Muscle layer of colon (tissue), 2 donors: ENCODE measurements around the gene ZMYND11.

Source experiments
- H3K27ac ChIP-seq: one replicate; pipeline ENCODE4 v1.7.0; 2013; ENCODE audit warnings: low read depth, mild to moderate bottlenecking, low read length, moderate library complexity
- H3K27me3 ChIP-seq, 2 donors: one replicate each; pipeline ENCODE4 v1.7.0; 2013; ENCODE audit warnings: low read length in 2 of 2, mild to moderate bottlenecking in 2 of 2; ENCODE audit not compliant: insufficient read depth in 2 of 2, control insufficient read depth in 1 of 2
- H3K36me3 ChIP-seq: one replicate; pipeline ENCODE4 v1.7.0; 2013; ENCODE audit warnings: mild to moderate bottlenecking, low read length; ENCODE audit not compliant: insufficient read depth
- H3K4me1 ChIP-seq: one replicate; pipeline ENCODE4 v1.7.0; 2013; ENCODE audit warnings: mild to moderate bottlenecking, low read length; ENCODE audit not compliant: insufficient read depth
- H3K4me3 ChIP-seq, 2 donors: one replicate each; pipeline ENCODE4 v1.7.0; 2013; ENCODE audit warnings: low read length in 2 of 2, low read depth in 1 of 2, mild to moderate bottlenecking in 1 of 2, moderate library complexity in 1 of 2
- H3K9ac ChIP-seq: one replicate; pipeline ENCODE4 v1.7.0; 2013; ENCODE audit warnings: low read length
- H3K9me3 ChIP-seq: one replicate; pipeline ENCODE4 v1.7.0; 2013; ENCODE audit warnings: mild to moderate bottlenecking, low read length
- donor health status: abdominal sarcoma.
- donor health status: Adenocarcinoma of cecum.

The ZMYND11 gene

DNA sequence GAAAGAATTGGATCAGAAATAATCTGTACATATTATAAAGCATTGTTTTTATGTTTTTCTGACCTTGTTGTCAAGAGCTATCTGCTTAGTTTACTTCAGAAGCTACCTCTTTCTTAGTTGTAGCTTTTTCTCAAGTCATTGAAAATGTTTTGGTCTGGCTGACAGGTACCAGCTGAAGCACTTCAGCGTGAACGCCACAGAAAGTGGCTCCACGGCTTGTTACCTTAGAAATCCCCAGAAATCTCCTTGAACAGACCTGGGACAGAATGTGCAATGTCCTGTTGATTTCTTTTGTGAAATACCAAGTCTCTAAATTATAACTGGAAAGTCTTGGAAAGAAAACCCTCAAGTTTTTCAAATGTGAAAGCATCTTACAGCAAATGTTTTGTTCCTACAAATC is 96.8 kb downstream of the ZMYND11 start:
- no peaks in the 10 kb centered on the region for H3K4me1 ChIP-seq
- no peaks in the 10 kb centered on the region for H3K36me3 ChIP-seq
- H3K9ac ChIP-seq, result no peak overlapping the region
- no peak overlapping the region for H3K27ac ChIP-seq
- H3K27me3 ChIP-seq, result no peaks in the 10 kb centered on the region
- no peak overlapping the region for H3K4me3 ChIP-seq
- H3K9me3 ChIP-seq, result no peaks in the 10 kb centered on the region

DNA sequence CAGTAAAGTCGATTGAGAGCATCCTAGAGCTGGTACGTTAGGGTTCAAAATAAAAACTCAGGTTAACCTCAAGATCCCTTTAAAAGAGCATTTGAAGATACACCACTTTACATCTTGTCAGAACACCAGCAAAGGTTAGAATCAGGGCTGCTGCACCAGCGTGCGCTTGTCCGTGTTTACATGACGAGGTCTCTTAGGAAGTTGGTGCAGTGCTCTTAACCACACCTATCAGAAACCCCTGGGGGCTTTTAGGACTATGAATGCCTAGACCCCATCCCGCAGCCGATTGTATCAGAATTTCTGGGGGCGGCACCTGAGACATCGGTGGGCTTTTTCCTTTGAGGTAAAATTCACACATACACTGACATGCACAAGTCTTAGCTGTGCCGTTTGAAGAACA is 97.6 kb downstream of the ZMYND11 start:
- no peaks in the 10 kb centered on the region for H3K27me3 ChIP-seq
- no peak overlapping the region for H3K27ac ChIP-seq
- H3K4me3 ChIP-seq, result no peak overlapping the region
- no peak overlapping the region for H3K9ac ChIP-seq
- H3K9me3 ChIP-seq, result no peaks in the 10 kb centered on the region
- H3K4me1 ChIP-seq, result no peaks in the 10 kb centered on the region
- H3K36me3 ChIP-seq, result peaks cover 5% of the 10 kb centered on the region

DNA sequence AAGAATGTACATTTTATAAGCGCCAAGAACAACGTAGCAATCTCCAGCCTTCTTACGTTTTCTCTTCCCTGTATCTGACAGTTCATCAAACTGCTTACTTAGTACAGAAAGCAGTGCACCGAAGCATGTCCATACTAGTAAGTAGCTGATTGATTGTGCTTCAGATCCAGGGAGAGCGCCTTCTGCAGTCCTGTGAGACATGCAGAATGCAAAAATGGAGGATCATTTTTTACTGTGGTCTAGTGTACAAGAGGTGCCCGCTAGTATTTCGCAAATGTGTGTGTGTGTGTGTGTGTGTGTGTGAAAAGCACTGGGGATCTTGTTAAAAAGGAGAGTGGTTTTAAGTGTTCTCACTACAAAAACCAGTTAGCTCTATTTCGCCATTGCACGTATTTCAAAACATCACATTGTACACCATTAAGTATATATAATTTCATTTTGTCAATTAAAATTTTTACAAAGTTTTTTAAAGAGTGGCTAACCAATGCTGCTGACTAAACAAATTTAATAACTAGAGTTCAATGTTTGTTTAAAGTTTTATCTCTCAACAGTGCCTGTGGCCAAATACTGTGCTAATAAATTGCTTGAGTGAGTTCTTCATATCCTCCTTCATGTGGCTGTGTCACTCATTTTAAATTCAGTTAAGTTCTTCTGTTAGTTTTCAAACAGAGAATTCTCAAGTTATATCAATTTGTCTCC is 99.6 kb downstream of the ZMYND11 start:
- H3K27me3 ChIP-seq, result no peaks in the 10 kb centered on the region
- no peaks in the 10 kb centered on the region for H3K4me1 ChIP-seq
- H3K4me3 ChIP-seq, result no peak overlapping the region
- H3K36me3 ChIP-seq, result peaks cover 6% of the 10 kb centered on the region
- no peak overlapping the region for H3K9ac ChIP-seq
- no peak overlapping the region for H3K27ac ChIP-seq
- no peaks in the 10 kb centered on the region for H3K9me3 ChIP-seq

GRCh38 chr10:235915-236314 is 100.7 kb downstream of the ZMYND11 start:
- H3K36me3 ChIP-seq, result peaks cover 10% of the 10 kb centered on the region

DNA sequence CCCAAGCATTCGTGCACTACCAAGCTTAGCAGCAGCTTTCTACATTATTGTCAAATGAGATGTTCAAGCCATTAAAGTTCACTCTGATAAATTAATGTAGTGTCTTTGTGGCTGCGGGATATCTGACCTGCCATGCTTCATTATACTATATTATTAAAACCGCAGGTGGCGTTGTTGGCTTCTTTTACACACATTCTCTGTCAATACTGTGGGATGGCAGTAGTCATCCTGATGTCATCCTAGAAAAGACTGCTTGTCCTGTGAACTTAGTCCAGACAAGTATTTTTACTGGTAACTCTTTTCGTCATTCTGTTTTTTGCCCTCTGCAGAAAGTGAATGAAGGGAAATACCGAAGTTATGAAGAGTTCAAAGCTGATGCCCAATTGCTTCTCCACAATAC is 103.9 kb downstream of the ZMYND11 start:
- H3K27ac ChIP-seq, result no peak overlapping the region
- no peak overlapping the region for H3K4me3 ChIP-seq
- H3K27me3 ChIP-seq, result no peaks in the 10 kb centered on the region
- H3K9me3 ChIP-seq, result no peaks in the 10 kb centered on the region
- peaks cover 11% of the 10 kb centered on the region for H3K36me3 ChIP-seq
- H3K4me1 ChIP-seq, result peaks cover 7% of the 10 kb centered on the region
- H3K9ac ChIP-seq, result no peak overlapping the region

More at GRCh38 chr10:235915-236314, 100.7 kb downstream of the ZMYND11 start:
- no peaks in the 10 kb centered on the region for H3K27me3 ChIP-seq
- no peak overlapping the region for H3K9ac ChIP-seq
- H3K4me3 ChIP-seq, result no peak overlapping the region
- H3K4me1 ChIP-seq, result no peaks in the 10 kb centered on the region
- H3K9me3 ChIP-seq, result no peaks in the 10 kb centered on the region
- no peak overlapping the region for H3K27ac ChIP-seq

DNA sequence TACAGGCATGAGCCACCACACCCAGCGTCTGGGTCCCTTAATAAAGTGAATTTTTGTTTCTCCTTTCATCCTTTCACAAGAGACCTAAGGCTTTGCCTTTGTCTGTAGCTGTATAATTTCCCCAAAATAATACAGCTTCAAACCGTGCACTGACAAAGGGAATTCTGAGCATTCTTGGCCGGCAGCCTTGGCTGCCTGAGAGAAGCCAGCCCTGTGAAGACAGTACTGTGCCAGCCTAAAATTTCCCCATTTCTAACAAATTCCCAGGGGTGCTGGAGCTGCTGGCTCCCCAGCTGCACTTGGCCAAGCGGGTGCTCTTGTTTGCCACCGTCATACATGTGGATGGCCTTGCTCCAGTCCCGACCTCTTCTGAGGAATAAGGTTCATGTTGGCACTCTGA is 106.2 kb downstream of the ZMYND11 start:
- peaks cover 23% of the 10 kb centered on the region for H3K36me3 ChIP-seq
- no peak overlapping the region for H3K27ac ChIP-seq
- H3K9me3 ChIP-seq, result no peaks in the 10 kb centered on the region
- peaks cover 7% of the 10 kb centered on the region for H3K4me1 ChIP-seq
- H3K9ac ChIP-seq, result no peak overlapping the region
- no peak overlapping the region for H3K4me3 ChIP-seq
- H3K27me3 ChIP-seq, result no peaks in the 10 kb centered on the region

DNA sequence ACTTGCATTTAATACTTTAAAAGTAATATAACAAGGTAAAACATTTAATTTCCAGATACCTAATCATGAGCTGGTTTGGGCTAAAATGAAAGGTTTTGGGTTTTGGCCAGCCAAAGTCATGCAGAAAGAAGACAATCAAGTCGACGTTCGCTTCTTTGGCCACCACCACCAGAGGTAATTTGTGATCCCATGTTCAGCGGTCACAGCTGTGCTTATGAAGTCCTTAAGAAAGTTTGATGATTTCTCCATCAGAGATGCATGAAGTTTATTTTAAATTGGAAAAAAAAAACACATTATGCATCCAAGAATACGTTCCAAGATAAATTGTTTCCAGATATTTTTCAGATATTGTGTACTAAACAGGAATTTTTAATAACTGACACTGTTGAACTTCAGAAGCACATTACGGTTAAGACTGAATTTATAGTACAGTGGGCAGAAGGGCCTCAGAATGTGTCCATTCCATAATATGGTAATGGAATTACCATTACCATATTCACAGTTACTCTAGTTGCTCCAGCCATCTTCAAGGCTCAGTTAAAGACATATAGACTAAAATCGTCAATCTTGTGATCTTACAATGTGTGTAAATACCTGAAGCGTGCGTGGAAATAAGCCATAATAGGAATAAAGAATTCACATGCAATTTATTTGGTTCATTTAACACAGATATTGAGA is 106.8 kb downstream of the ZMYND11 start:
- peaks cover 30% of the 10 kb centered on the region for H3K36me3 ChIP-seq
- no peaks in the 10 kb centered on the region for H3K27me3 ChIP-seq
- no peak overlapping the region for H3K9ac ChIP-seq
- H3K27ac ChIP-seq, result no peak overlapping the region
- H3K9me3 ChIP-seq, result no peaks in the 10 kb centered on the region
- H3K4me3 ChIP-seq, result no peak overlapping the region
- H3K4me1 ChIP-seq, result peaks cover 7% of the 10 kb centered on the region

DNA sequence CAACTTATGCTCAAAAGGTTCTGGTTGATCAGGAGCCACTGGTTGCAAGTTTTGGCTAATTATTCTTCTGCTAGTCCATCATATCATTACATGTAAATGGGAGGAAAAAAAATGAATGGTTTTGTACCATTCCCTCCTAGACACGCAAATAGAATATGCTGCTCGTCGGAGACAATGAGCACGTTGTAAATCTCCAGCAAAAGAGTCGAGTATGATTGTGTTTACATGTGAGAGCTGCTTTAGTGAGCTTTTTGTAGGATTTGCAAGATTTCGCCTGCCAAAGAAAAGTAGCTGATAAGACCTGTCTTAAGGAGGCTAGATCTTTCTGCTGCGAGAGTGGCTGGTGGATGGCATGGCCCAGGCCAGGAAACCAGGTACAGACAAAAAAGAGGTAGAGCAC is 109.0 kb downstream of the ZMYND11 start:
- Histone ChIP-seq H3K36me3 (peaks cover 42% of the 10 kb centered on the region), H3K4me3 (no peak overlapping the region), H3K9me3 (no peaks in the 10 kb centered on the region), H3K9ac (no peak overlapping the region), H3K27ac (no peak overlapping the region), H3K4me1 (peaks cover 7% of the 10 kb centered on the region), H3K27me3 (no peaks in the 10 kb centered on the region)

DNA sequence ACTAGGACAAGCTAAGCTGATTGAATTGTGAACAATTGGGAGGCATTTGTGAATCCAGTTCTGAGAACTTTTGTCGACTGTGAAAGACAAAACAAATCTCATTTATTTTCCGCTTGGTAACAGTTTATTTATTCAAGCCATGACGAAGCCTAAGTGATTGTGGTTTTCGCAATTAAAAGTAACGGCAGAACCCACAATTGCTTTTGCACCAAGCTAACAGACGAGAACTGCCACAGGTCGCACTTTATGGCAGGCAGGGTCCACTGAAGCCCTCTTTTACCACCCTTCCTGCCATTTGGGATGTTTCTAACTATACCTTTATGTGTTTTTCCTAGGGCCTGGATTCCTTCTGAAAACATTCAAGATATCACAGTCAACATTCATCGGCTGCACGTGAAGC is 111.2 kb downstream of the ZMYND11 start:
- Histone ChIP-seq H3K9me3 (no peaks in the 10 kb centered on the region), H3K36me3 (peaks cover 55% of the 10 kb centered on the region), H3K9ac (no peak overlapping the region), H3K4me3 (no peak overlapping the region), H3K27me3 (no peaks in the 10 kb centered on the region), H3K27ac (no peak overlapping the region), H3K4me1 (peaks cover 3% of the 10 kb centered on the region)

- H3K36me3 ChIP-seq, result peaks cover 65% of the 10 kb centered on the region
- H3K27ac ChIP-seq, result no peak overlapping the region
- no peak overlapping the region for H3K4me3 ChIP-seq
- no peaks in the 10 kb centered on the region for H3K27me3 ChIP-seq
- no peak overlapping the region for H3K9ac ChIP-seq
- H3K4me1 ChIP-seq, result no peaks in the 10 kb centered on the region
- no peaks in the 10 kb centered on the region for H3K9me3 ChIP-seq
Measured at GRCh38 chr10:247480-247879, 112.2 kb downstream of the ZMYND11 start.

- Histone ChIP-seq H3K27ac (no peak overlapping the region), H3K9me3 (no peaks in the 10 kb centered on the region), H3K9ac (no peak overlapping the region), H3K4me3 (no peak overlapping the region), H3K36me3 (peaks cover 67% of the 10 kb centered on the region), H3K4me1 (no peaks in the 10 kb centered on the region), H3K27me3 (no peaks in the 10 kb centered on the region)
Measured at GRCh38 chr10:248307-248706, 113.1 kb downstream of the ZMYND11 start.
